HG02642 (cell line): Measurements from ENCODE around the gene MYCBP2.
A peak's percentile ranks its signal among the peaks of the same experiment; 100 is the strongest.
"Not testable (repeated sequence)": the region's sequence is repeated elsewhere in the genome, so short reads cannot be mapped to it uniquely, and the experiment has no call there.

Source experiments
- ATAC-seq: cut with Tn5 transposase; IDR thresholded peaks from one replicate; pipeline ENCODE4 v1.9.1; 2021; ENCODE audit warnings: mild to moderate bottlenecking; ENCODE audit not compliant: unreplicated experiment, poor library complexity

MYCBP2 gene

DNA sequence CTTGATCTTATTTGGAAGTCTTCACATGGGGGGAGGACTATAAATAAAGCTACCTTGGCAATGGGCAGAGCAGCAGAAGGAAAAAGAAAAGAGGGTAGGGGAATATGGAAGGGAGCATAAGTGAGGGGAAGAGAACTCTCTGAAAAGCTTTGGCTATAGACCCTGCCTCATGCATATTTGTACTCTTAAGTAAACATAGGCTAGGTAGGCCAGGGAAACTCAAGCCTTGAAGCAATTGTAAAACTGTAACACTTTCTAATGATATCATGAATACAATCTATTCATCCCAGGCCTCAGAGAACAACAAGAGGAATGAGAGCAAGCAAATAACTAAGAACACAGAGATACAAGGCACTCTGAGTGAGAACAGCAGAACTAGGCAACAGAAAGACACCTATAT is 20.4 kb downstream of the MYCBP2 start:
- no peak for ATAC-seq

DNA sequence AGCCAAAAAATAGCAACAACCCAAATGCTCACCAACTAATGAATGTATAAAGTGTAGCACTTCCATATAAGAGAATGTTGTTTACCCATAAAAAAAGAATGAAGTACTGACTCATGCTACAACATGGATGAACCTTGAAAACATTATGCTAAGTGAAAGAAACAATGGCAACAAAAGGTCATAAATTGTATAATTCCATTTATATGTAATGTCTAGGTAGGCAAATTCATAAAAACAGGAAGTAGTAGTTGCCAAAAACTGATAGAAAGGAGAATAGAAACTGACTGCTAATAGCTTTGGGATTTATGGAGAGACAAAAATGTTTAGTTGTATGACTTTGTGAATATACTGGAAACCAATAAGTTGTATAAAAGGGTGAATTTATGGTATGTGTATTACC is 21.6 kb downstream of the MYCBP2 start:
- no peak for ATAC-seq

DNA sequence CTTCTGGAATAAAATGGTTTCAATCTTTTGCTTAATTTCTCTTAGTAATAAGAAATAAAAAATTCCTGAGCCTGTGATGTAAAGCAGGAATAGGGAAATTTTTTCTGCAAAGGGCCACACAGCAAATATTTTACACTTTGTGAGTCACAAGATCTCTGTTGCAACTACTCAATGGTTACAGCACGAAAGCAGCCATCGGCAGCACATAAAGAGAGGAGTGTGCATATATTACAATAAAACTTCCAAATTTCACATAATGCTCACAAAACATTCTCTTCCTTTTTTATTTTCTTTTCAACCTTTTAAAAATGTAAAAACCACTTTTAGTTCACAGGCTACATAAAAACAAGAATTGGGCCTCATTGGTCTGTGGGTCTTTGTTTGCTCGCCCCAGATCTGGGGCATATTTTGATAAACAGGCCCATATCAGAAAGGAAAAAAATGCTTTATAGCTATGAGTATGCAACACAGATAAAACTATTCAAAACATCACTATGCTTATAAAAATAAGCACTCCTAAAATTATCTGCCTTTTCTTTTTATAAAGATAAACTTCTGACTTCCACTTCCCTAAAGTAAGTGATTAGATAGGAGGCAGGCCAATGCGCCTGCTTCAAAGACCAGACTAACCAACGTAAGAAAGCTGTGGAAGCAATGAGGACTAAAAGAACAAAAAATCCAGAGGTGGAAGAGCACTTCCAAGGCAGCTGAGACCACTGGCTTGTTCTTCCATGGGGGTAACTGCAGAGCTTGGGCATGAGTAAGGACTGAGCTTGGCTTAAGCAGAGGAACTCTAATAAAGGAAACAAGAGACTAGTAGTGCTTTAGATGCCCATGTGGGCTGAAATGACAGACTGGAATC is 26.5 kb downstream of the MYCBP2 start:
- no peak for ATAC-seq

DNA sequence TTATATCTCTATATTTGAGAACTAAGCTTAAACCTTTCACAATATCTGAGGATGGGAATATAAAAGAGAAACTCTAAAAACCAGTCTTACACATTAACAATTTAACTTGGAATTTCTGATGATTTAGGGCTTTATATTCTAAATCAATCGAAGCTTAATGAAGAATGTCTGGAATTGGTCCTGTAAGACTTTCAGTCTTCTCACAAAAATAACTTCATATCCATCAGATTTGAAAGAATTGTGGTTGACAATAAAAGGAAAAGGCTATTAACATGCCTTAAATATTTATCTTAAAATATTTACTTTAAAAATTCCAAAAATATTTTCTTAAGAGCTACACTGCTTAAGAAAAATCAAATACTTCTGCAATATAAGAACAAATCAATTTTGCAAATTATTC is 27.3 kb downstream of the MYCBP2 start:
- ATAC-seq: no peak

DNA sequence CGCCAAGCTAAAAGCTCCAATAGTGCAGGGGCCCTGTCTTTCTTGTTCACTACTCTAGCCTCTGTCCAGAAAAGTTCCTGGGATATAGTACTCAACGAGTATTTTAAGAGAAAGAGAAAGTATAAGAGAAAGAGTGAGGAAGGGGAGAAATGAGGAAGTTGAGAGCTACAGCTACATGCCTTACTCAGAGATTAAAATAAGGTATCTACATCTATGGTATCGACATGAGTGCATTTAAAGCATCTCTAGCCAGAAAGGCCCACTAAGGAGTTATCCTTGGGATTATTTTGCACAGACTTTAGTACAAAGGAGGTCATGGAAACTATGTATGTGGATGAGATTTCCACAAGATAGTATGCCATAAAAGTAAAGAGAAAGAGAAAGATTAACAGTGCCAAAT is 28.5 kb downstream of the MYCBP2 start:
- ATAC-seq: peak; percentile 81

DNA sequence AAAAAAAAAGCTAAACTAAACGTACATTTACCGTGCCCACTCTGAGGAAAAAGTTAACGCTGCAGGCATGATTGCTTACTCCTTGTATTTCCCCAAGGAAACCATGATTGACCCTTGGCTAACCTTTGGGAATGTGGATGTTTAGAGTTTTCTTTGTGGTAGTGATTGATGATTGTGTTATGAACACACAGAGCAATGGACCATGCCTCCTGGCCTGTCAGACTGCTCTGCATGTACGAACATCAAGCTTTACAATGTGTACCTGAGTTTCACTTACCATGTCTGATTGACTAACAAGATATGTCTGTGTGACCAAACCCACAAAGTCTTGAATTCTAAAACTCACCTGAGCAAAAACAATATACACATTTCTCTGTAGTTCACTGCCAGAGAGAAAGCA is 35.1 kb downstream of the MYCBP2 start:
- ATAC-seq: no peak

- no peak for ATAC-seq
Measured at GRCh38 chr13:77290342-77290741, 36.6 kb downstream of the MYCBP2 start.

GRCh38 chr13:77289851-77290250 is 37.0 kb downstream of the MYCBP2 start:
- no peak for ATAC-seq

- not testable (repeated sequence) for ATAC-seq
Measured at GRCh38 chr13:77285632-77286031, 41.3 kb downstream of the MYCBP2 start.

GRCh38 chr13:77285098-77285497 is 41.8 kb downstream of the MYCBP2 start:
- ATAC-seq: no peak

- no peak for ATAC-seq
Measured at GRCh38 chr13:77274126-77274525, 52.8 kb downstream of the MYCBP2 start.

GRCh38 chr13:77269141-77269540 is 57.8 kb downstream of the MYCBP2 start:
- ATAC-seq: no peak

GRCh38 chr13:77267362-77267761 is 59.5 kb downstream of the MYCBP2 start:
- ATAC-seq: no peak

GRCh38 chr13:77265336-77265735 is 61.6 kb downstream of the MYCBP2 start:
- ATAC-seq: no peak

DNA sequence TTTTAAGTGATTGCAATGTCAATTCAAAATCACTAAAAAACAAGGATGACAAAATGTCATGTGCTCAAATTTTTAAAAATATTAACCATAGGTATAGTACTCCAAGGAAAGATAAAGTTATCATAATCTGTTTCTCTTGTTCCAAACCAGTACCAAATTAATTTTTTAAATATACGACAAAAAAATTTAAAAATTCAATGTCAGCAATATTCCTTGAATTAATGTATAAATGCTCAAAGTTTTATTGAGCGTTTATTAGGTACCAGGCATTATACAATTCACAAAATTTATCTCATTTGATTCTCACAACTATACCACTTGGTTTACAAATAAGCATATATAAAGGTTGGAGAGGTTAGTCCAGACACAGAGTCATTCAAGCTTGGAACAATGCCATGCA is 64.7 kb downstream of the MYCBP2 start:
- ATAC-seq: no peak

DNA sequence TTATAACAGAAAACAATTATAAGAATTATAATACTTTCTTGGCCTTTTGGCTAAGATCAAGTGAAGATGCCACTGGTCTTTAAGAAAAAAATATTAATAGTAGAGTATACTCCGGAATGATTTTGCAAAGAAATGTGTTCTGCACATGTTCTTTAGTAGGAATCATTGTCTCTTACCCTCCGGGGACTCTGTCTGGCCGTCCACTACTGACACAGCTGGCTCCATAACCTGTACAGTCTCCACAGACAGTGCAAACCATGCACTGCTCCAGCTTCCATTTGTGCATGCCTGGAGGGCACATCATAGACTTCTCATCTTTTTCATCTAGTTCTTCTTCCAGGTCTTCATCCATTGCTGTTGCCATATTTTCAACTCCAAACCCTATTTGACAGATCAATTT is 75.9 kb downstream of the MYCBP2 start:
- no peak for ATAC-seq

GRCh38 chr13:77245224-77245623 is 81.7 kb downstream of the MYCBP2 start:
- ATAC-seq: not testable (repeated sequence)

DNA sequence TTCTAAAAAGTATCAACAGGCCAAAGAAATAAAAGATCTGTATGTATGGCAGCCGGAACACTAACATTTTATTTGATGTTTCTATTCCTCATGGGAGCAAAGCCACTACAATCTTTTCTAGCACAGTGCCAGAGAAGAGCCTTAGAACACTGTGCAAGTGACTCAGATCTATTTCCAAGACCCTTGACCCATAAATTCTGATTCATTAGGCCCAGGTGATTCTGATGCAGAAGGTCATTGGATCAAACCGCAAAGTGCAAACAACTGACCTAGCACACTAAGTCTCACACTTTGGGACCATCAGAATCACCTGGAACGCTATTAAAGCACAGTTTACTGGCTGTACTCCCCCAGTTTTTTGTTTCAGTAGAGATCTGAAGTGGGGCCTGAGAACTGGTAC is 87.6 kb downstream of the MYCBP2 start:
- no peak for ATAC-seq

GRCh38 chr13:77235456-77236022 is 91.4 kb downstream of the MYCBP2 start:
- ATAC-seq: no peak

GRCh38 chr13:77233159-77233558 is 93.7 kb downstream of the MYCBP2 start:
- no peak for ATAC-seq

- no peak for ATAC-seq
Measured at GRCh38 chr13:77230560-77230959, 96.3 kb downstream of the MYCBP2 start.

- no peak for ATAC-seq
Measured at GRCh38 chr13:77225946-77226345, 100.9 kb downstream of the MYCBP2 start.
